Neural progenitor cell (in vitro differentiated cells): ENCODE results near the gene DENND4A. TPM values are rescaled to one million over a fixed set of nuclear protein-coding genes. Genes with fewer than 3 reads are reported as not detected.

ENCODE experiments used
- DNase-seq: peaks from one replicate; pipeline ENCODE4 v3.0.0-alpha.2; 2016; ENCODE audit warnings: low spot score
- H2AFZ ChIP-seq: fragments of 200-600 bp; sonication (generic); replicated peaks from 2 replicates; pipeline ENCODE4 v1.6.1; 2016; ENCODE audit warnings: antibody characterized with exemption
- H3F3A ChIP-seq: fragments of 200-600 bp; sonication (generic); 2 replicates; pipeline ENCODE4 v1.6.1; 2016; ENCODE audit warnings: antibody characterized with exemption, low read depth
- H3K27ac ChIP-seq: fragments of 200-600 bp; sonication (generic); 2 replicates; pipeline ENCODE4 v1.5.1; 2016; ENCODE audit warnings: mild to moderate bottlenecking
- H3K27me3 ChIP-seq: fragments of 200-600 bp; sonication (generic); 2 replicates; pipeline ENCODE4 v1.6.1; 2016; ENCODE audit warnings: mild to moderate bottlenecking, moderate library complexity
- H3K36me3 ChIP-seq: fragments of 200-600 bp; sonication (generic); 2 replicates; pipeline ENCODE4 v1.5.1; 2016
- H3K4me1 ChIP-seq: fragments of 200-600 bp; sonication (generic); 2 replicates; pipeline ENCODE4 v1.6.1; 2016; ENCODE audit warnings: mixed run types
- H3K4me2 ChIP-seq: fragments of 200-600 bp; sonication (generic); 2 replicates; pipeline ENCODE4 v1.6.1; 2016
- H3K4me3 ChIP-seq: fragments of 200-600 bp; sonication (generic); 2 replicates; pipeline ENCODE4 v1.5.1; 2016
- H3K79me2 ChIP-seq: fragments of 200-600 bp; sonication (generic); 2 replicates; pipeline ENCODE4 v1.6.1; 2016; ENCODE audit warnings: low read depth
- H3K9ac ChIP-seq: fragments of 200-600 bp; sonication (generic); 2 replicates; pipeline ENCODE4 v1.6.1; 2016
- H3K9me3 ChIP-seq: fragments of 200-600 bp; sonication (generic); 2 replicates; pipeline ENCODE4 v1.5.1; 2016; ENCODE audit warnings: low read depth
- H4K20me1 ChIP-seq: fragments of 200-600 bp; sonication (generic); 2 replicates; pipeline ENCODE4 v1.6.1; 2016; ENCODE audit warnings: low read depth
- H3K27ac Mint-ChIP-seq: 3 replicates; pipeline ENCODE4 v1.8.0; 2021; ENCODE audit warnings: mixed read lengths
- H3K27me3 Mint-ChIP-seq: 2 replicates; pipeline ENCODE4 v1.8.0; 2022; ENCODE audit warnings: low read depth, mild to moderate bottlenecking, inconsistent platforms, moderate library complexity, mixed read lengths; ENCODE audit not compliant: insufficient read depth
- H3K36me3 Mint-ChIP-seq: 3 replicates; pipeline ENCODE4 v1.8.0; 2021; ENCODE audit warnings: mixed read lengths
- H3K4me1 Mint-ChIP-seq: 3 replicates; pipeline ENCODE4 v1.8.0; 2021; ENCODE audit warnings: mixed read lengths
- H3K4me3 Mint-ChIP-seq: 3 replicates; pipeline ENCODE4 v1.8.0; 2021; ENCODE audit warnings: mild to moderate bottlenecking, moderate library complexity, mixed read lengths
- H3K9me3 Mint-ChIP-seq: 3 replicates; pipeline ENCODE4 v1.8.0; 2020; ENCODE audit warnings: mixed read lengths
- EZH2 ChIP-seq: fragments of 200-600 bp; sonication (generic); IDR thresholded peaks from 2 replicates; pipeline ENCODE4 v1.6.1; 2017; ENCODE audit warnings: antibody characterized with exemption, mild to moderate bottlenecking, moderate library complexity
- EZH2phosphoT487 ChIP-seq: fragments of 200-600 bp; sonication (generic); IDR thresholded peaks from 2 replicates; pipeline ENCODE4 v1.6.1; 2017; ENCODE audit warnings: antibody characterized with exemption
- total RNA-seq: library from RNA; depleted of rRNA; stranded (reverse); fragments of >200 nt; gene quantifications from 2 replicates; pipeline ENCODE4 v1.2.3, GENCODE V29; 2015; ENCODE audit warnings: low replicate concordance
- TF ChIP-seq, protein P1 (sequence below): fragments of 200-600 bp; sonication (generic); IDR thresholded peaks from 2 replicates; pipeline ENCODE4 v1.5.1; 2017; ENCODE audit warnings: antibody characterized with exemption, mild to moderate bottlenecking

Gene DENND4A
- total RNA-seq, 1 donor from 2014 or later, result 4.8 TPM

DNA sequence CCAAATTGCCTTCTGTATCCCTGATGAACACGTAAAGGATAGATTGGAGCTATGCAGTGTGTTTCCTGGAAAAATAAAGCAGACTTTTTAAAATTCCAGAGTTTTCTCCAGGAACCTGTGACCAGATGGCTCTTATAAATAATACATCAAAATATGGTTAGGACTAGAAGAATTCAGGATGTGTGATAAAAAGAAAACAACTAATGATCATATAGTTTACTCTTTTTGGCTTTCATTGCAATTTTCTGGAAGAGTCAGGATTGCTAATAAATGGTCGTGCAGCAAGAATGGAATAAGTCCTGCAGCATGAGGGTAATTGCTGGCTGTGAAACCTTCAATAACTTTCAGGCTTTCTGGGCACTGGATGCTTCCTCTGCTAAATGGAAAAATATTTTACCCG, 30.2 kb upstream of the DENND4A start:
- no peaks in the 10 kb centered on the region for H3K9me3 ChIP-seq
- no peak overlapping the region for H3K9ac ChIP-seq
- Mint-ChIP-seq H3K9me3 (no peaks in the 10 kb centered on the region), H3K27me3 (peaks cover 3% of the 10 kb centered on the region), H3K36me3 (no peaks in the 10 kb centered on the region), H3K4me1 (peaks cover 3% of the 10 kb centered on the region), H3K4me3 (no peak overlapping the region), H3K27ac (no peak overlapping the region)
- TF ChIP-seq, protein P1, sequence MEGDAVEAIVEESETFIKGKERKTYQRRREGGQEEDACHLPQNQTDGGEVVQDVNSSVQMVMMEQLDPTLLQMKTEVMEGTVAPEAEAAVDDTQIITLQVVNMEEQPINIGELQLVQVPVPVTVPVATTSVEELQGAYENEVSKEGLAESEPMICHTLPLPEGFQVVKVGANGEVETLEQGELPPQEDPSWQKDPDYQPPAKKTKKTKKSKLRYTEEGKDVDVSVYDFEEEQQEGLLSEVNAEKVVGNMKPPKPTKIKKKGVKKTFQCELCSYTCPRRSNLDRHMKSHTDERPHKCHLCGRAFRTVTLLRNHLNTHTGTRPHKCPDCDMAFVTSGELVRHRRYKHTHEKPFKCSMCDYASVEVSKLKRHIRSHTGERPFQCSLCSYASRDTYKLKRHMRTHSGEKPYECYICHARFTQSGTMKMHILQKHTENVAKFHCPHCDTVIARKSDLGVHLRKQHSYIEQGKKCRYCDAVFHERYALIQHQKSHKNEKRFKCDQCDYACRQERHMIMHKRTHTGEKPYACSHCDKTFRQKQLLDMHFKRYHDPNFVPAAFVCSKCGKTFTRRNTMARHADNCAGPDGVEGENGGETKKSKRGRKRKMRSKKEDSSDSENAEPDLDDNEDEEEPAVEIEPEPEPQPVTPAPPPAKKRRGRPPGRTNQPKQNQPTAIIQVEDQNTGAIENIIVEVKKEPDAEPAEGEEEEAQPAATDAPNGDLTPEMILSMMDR, result no peak
- TF ChIP-seq EZH2, result no peak
- no peak for TF ChIP-seq EZH2phosphoT487
- DNase-seq, result no peak
- H3F3A ChIP-seq, result no peaks in the 10 kb centered on the region
- no peak overlapping the region for H2AFZ ChIP-seq
- no peak overlapping the region for H3K4me2 ChIP-seq
- no peaks in the 10 kb centered on the region for H3K27me3 ChIP-seq
- no peaks in the 10 kb centered on the region for H3K36me3 ChIP-seq
- H3K27ac ChIP-seq, result no peak overlapping the region
- no peaks in the 10 kb centered on the region for H3K4me1 ChIP-seq
- H4K20me1 ChIP-seq, result no peaks in the 10 kb centered on the region
- no peak overlapping the region for H3K4me3 ChIP-seq
- no peaks in the 10 kb centered on the region for H3K79me2 ChIP-seq

DNA sequence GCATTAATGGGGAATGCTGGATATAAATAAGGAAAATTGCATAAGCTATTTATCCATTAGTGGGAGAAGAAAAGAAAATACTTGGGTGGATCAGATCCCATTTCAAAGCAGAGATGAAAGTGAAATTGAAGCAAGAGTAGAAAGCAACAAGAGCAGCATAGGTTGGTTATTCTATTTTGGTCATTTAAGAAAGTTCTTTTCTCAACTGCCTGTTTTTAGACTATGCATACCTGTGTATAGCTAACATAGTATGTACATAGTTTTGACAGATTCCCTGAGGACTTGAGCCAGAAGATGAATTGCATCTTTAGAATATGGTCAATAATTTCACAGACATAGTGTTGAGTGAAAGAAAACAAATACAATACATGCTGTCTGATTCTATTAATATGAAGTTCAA, 29.0 kb upstream of the DENND4A start:
- no peak overlapping the region for H3K9ac ChIP-seq
- H3K4me1 Mint-ChIP-seq, result peaks cover 3% of the 10 kb centered on the region
- H3K27ac Mint-ChIP-seq, result no peak overlapping the region
- no peaks in the 10 kb centered on the region for H3K4me1 ChIP-seq
- no peak overlapping the region for H3K27ac ChIP-seq
- no peak for TF ChIP-seq EZH2
- TF ChIP-seq, protein P1, result no peak
- no peak for TF ChIP-seq EZH2phosphoT487
- H3K4me3 Mint-ChIP-seq, result no peak overlapping the region
- H3K36me3 ChIP-seq, result no peaks in the 10 kb centered on the region
- no peaks in the 10 kb centered on the region for H4K20me1 ChIP-seq
- H3K27me3 Mint-ChIP-seq, result no peaks in the 10 kb centered on the region
- no peaks in the 10 kb centered on the region for H3K27me3 ChIP-seq
- no peak for DNase-seq
- H3K4me3 ChIP-seq, result no peak overlapping the region
- no peaks in the 10 kb centered on the region for H3K9me3 ChIP-seq
- no peaks in the 10 kb centered on the region for H3K79me2 ChIP-seq
- H3K4me2 ChIP-seq, result no peak overlapping the region
- no peak overlapping the region for H2AFZ ChIP-seq
- no peaks in the 10 kb centered on the region for H3F3A ChIP-seq
- no peaks in the 10 kb centered on the region for H3K9me3 Mint-ChIP-seq
- no peaks in the 10 kb centered on the region for H3K36me3 Mint-ChIP-seq

DNA sequence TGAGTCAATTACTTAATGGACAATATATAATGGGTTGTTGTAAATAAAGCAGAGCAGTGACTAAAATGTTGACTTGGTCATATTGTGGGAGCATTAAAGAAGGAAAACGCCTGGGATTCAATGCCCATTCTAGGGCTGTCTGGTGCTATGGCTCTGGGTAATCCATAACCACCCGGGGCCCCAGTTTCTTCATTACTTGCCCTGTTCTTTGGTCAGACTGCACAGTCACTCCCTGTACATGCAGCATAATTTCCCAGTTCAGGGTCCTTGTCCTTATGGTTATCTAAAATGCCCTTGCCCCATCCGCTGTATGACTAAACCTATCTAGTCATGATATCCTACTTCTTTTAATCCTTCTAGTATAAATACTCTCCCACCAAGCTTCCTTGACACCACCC, 27.5 kb upstream of the DENND4A start:
- H3K4me2 ChIP-seq, result no peak overlapping the region
- H3K9me3 Mint-ChIP-seq, result no peaks in the 10 kb centered on the region

More for the DNA sequence above, 27.5 kb upstream of the DENND4A start:
- no peak overlapping the region for H3K27ac ChIP-seq
- no peak overlapping the region for H3K4me3 ChIP-seq
- Mint-ChIP-seq H3K27me3 (no peaks in the 10 kb centered on the region), H3K4me3 (no peak overlapping the region), H3K4me1 (peaks cover 3% of the 10 kb centered on the region), H3K36me3 (no peaks in the 10 kb centered on the region), H3K27ac (no peak overlapping the region)
- H3K27me3 ChIP-seq, result no peaks in the 10 kb centered on the region
- TF ChIP-seq, protein P1, result no peak
- TF ChIP-seq EZH2phosphoT487 (no peak), EZH2 (no peak)
- DNase-seq, result no peak
- H3K36me3 ChIP-seq, result no peaks in the 10 kb centered on the region
- no peak overlapping the region for H2AFZ ChIP-seq
- H3K79me2 ChIP-seq, result no peaks in the 10 kb centered on the region
- no peaks in the 10 kb centered on the region for H3K9me3 ChIP-seq
- H3F3A ChIP-seq, result no peaks in the 10 kb centered on the region
- H4K20me1 ChIP-seq, result no peaks in the 10 kb centered on the region
- no peaks in the 10 kb centered on the region for H3K4me1 ChIP-seq
- H3K9ac ChIP-seq, result no peak overlapping the region
